ENCODE results near the gene RUNX1. TPM values are rescaled to one million over a fixed set of nuclear protein-coding genes. Genes with fewer than 3 reads are reported as not detected.

The RUNX1 gene
- total and polyA plus RNA-seq, 10 of the 15 experiments (the other 5 are each of a cell fraction or from before 2014, with no cell fraction given), result 0.90 to 15.2 (median 4.1) TPM

DNA sequence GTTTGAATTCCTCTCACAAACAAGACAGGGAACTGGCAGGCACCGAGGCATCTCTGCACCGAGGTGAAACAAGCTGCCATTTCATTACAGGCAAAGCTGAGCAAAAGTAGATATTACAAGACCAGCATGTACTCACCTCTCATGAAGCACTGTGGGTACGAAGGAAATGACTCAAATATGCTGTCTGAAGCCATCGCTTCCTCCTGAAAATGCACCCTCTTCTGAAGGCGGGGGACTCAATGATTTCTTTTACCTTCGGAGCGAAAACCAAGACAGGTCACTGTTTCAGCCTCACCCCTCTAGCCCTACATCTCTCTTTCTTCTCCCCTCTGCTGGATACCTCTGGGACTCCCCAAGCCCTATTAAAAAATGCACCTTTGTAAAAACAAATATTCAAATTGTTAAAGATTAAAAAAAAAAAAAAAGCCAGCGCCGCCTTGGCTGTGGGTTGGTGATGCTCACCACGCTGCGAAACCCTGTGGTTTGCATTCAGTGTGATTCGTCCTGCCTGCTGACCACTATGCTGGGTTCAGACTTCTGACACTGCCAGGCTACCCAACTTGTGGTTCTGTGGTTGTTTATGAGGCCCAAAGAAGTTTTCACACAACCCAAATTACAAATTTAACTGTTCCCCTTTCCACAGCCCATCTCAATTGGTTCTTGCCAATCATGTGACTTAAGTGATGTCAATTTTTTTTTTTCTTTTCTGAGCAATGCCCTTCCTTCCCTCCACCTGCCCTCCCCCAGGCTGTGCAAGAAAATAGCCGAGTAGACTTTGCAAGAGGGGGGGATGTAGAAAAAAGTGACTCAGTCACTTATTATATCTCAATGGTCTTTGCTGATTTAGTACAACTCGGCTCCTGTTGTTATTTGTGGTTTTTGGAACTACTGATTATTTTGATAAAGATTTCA is at the start of gene RUNX1 (continued):
- TF ChIP-seq POLR2AphosphoS5 (IDR thresholded peaks at IDR 0.05; ENCODE audit: low read length) (0 out of 2 replicates have a peak, but pooled peaks have one; percentile 32), HDAC6 (IDR thresholded peaks at IDR 0.05; ENCODE audit: unreplicated experiment) (no peak), PRDM15 (CRISPR knock-in tag; IDR thresholded peaks at IDR 0.05) (no peak), BACH1 (IDR thresholded peaks at IDR 0.05; ENCODE audit: borderline replicate concordance) (no peak), BCL11A (IDR thresholded peaks at IDR 0.05; ENCODE audit: low read depth, low read length) (peak; percentile 87), PBX3 (IDR thresholded peaks at IDR 0.05; ENCODE audit: insufficient replicate concordance, low read depth, low read length) (no peak), POLR2AphosphoS2 (IDR thresholded peaks at IDR 0.05; ENCODE audit: low read depth, low read length) (no peak), ASH2L (IDR thresholded peaks at IDR 0.05; ENCODE audit: borderline replicate concordance, low read depth) (peak; percentile 75; the same call in 1 of the 2 replicates), TCF3 (IDR thresholded peaks at IDR 0.05; ENCODE audit: borderline replicate concordance, insufficient read depth, low read depth, low read length) (peak; percentile 50; the same call in 1 of the 2 replicates), CTCF (IDR thresholded peaks at IDR 0.05 in 2 of 3, conservative IDR thresholded peaks at IDR 0.05 in 1 of 3; ENCODE audit: control insufficient read depth in 2 of 3, extremely low read depth in 1 of 3, insufficient read depth in 1 of 3, low read depth in 3 of 3, low read length in 3 of 3) (0 out of 6 replicates have a peak, but pooled peaks of 1 of the 3 experiments have one; percentile 24), RBBP5 (conservative IDR thresholded peaks at IDR 0.05) (no peak), MEF2B (IDR thresholded peaks at IDR 0.05; ENCODE audit: partially characterized antibody, poor library complexity, severe bottlenecking) (peak; percentile 31), YY1 (IDR thresholded peaks at IDR 0.05; ENCODE audit: low read depth, low read length) (peak; percentile 86), FOXM1 (IDR thresholded peaks at IDR 0.05; ENCODE audit: low read depth, low read length) (no peak), CBX3 (IDR thresholded peaks at IDR 0.05; ENCODE audit: borderline replicate concordance, low read depth) (no peak), IKZF2 (IDR thresholded peaks at IDR 0.05) (peak; percentile 23 to 50; a peak in 2 of 4 replicates), CREM (IDR thresholded peaks at IDR 0.05; ENCODE audit: low read depth) (peak; percentile 73; the same call in 1 of the 2 replicates), RAD21 (IDR thresholded peaks at IDR 0.05; ENCODE audit: insufficient read depth, low read depth, low read length) (peak; percentile 42), HCFC1 (IDR thresholded peaks at IDR 0.05; ENCODE audit: low read length) (no peak)
- TF ChIP-seq, protein P1, sequence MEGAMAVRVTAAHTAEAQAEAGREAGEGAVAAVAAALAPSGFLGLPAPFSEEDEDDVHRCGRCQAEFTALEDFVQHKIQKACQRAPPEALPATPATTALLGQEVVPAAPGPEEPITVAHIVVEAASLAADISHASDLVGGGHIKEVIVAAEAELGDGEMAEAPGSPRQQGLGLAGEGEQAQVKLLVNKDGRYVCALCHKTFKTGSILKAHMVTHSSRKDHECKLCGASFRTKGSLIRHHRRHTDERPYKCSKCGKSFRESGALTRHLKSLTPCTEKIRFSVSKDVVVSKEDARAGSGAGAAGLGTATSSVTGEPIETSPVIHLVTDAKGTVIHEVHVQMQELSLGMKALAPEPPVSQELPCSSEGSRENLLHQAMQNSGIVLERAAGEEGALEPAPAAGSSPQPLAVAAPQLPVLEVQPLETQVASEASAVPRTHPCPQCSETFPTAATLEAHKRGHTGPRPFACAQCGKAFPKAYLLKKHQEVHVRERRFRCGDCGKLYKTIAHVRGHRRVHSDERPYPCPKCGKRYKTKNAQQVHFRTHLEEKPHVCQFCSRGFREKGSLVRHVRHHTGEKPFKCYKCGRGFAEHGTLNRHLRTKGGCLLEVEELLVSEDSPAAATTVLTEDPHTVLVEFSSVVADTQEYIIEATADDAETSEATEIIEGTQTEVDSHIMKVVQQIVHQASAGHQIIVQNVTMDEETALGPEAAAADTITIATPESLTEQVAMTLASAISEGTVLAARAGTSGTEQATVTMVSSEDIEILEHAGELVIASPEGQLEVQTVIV (IDR thresholded peaks at IDR 0.05; ENCODE audit: borderline replicate concordance, partially characterized antibody), result no peak

Data from GM12878 (cell line).